Fibroblast of lung (primary cell): Measurements from ENCODE around the gene JRKL.
"Not testable (repeated sequence)": the region's sequence is repeated elsewhere in the genome, so short reads cannot be mapped to it uniquely, and the experiment has no call there.

Source experiments
- EZH2 ChIP-seq: IDR thresholded peaks from 2 replicates; pipeline ENCODE4 v1.5.1; 2012; ENCODE audit warnings: low read length, control low read depth, mild to moderate bottlenecking; ENCODE audit errors: missing control alignments
- TF ChIP-seq, protein P1 (sequence below), 2 donors: IDR thresholded peaks in 1 of 2; conservative IDR thresholded peaks in 1 of 2; 1 replicate in 1 of 2; 2 replicates in 1 of 2; pipeline ENCODE4 v1.5.1; 2011 to 2012; ENCODE audit warnings: low read length in 2 of 2, control low read depth in 1 of 2, inconsistent platforms in 1 of 2, low read depth in 1 of 2, mild to moderate bottlenecking in 1 of 2

- TF ChIP-seq, protein P1, sequence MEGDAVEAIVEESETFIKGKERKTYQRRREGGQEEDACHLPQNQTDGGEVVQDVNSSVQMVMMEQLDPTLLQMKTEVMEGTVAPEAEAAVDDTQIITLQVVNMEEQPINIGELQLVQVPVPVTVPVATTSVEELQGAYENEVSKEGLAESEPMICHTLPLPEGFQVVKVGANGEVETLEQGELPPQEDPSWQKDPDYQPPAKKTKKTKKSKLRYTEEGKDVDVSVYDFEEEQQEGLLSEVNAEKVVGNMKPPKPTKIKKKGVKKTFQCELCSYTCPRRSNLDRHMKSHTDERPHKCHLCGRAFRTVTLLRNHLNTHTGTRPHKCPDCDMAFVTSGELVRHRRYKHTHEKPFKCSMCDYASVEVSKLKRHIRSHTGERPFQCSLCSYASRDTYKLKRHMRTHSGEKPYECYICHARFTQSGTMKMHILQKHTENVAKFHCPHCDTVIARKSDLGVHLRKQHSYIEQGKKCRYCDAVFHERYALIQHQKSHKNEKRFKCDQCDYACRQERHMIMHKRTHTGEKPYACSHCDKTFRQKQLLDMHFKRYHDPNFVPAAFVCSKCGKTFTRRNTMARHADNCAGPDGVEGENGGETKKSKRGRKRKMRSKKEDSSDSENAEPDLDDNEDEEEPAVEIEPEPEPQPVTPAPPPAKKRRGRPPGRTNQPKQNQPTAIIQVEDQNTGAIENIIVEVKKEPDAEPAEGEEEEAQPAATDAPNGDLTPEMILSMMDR (conservative IDR thresholded peaks at IDR 0.05 in 1 of 2, IDR thresholded peaks at IDR 0.05 in 1 of 2; ENCODE audit: low read depth in 1 of 2, low read length in 2 of 2) = not testable (repeated sequence)
- TF ChIP-seq EZH2 = not testable (repeated sequence)
These were observed 21.6 kb downstream of the JRKL start for GRCh38 chr11:96411412-96411811.
